GM18867 (cell line): ENCODE results near the gene AP1S1.

Experiments used
- ATAC-seq: cut with Tn5 transposase; IDR thresholded peaks from one replicate; pipeline ENCODE4 v1.9.1; 2021; ENCODE audit warnings: mild to moderate bottlenecking, moderate library complexity; ENCODE audit not compliant: unreplicated experiment

The AP1S1 gene

DNA sequence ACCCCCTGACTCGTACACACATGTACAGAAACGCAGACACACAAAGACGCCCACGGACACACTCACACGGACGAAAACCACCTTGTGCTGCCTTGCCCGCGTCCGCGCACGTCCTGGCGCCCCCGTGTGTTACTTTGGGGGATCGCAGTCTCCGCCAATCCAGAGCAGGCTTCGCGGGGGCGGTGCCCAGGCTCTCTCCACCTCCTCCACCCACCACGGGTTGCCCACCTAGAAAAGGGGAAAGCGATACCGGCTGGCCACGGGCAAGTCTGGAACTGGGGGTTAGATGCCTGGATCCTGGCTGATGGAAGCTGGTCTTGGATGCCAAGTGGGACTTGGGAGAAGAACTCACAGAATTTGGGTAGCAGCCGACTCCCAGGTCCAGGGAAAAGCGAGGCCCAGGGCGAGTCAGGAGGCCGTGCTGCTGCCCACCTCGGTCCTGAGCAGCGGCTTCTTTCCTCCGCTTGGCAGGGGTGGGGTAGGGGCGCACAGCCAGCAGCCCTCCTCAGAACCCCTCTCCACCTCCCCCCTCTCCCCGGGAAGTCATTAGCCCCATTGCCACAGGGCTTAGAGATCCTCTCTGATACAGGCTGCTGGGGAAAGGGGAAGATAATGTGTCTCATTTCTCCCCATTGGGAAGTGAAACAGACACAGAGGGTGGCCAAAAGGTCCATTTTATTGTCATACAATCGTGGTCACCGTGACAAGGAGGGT, 15.7 kb downstream of the AP1S1 start:
- no peak for ATAC-seq

DNA sequence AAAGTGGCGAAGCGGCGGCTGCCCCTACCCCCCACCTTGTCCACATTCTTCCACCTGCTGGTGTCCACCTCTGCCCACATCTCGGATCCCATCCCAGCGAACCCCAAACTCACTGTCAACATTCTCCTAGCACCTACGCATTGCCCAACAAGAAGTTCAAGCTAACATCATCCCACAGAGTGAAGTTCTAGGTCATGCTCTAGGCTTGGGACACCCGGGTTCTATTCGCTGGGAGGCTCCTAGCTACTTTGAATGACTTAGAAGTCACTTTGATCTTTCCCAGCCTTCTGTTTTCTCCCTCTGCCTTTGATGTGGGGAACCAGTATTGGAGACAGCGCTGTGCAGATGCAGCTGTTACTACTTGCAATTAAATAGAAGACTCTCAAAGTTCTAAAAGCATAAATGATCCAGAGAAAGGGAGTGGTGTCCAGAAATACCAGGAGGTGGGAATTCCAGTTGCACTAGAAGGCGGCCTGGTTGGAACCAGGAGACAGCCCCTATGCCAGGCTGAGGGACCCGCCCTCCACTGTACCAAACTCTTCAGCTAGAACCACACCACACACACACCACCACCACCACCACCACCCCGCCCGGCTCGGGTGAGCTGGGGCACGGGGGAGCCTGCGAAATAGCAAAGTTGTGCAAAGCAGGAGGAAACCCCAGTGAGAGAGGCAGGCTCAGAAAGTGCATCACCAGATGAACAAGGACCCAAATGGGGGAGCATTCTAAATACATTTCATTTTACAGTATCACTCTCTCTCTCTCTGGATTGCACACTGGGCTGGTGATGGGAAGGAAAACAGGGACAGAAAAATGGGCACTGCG, 16.6 kb downstream of the AP1S1 start:
- no peak for ATAC-seq

DNA sequence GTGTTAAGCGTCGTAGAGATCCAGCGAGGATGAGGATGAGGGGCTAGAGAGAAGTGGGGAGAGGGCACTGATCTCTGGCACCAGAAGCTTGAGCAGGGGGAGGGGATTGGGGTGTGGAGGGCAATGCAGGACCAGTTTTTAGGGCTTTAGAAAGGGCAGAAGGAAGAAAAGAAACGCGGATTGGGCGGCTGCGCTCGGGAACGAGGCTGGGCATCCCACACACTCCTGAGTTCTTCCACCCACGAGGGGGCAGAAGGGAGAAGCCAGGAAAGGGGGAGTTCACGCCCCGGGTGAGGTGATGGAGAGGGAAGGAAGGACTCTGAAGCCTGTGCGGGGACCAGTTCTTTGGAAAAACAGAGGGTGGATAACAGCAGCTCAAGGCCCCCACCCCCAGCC, 17.2 kb downstream of the AP1S1 start:
- ATAC-seq = no peak

DNA sequence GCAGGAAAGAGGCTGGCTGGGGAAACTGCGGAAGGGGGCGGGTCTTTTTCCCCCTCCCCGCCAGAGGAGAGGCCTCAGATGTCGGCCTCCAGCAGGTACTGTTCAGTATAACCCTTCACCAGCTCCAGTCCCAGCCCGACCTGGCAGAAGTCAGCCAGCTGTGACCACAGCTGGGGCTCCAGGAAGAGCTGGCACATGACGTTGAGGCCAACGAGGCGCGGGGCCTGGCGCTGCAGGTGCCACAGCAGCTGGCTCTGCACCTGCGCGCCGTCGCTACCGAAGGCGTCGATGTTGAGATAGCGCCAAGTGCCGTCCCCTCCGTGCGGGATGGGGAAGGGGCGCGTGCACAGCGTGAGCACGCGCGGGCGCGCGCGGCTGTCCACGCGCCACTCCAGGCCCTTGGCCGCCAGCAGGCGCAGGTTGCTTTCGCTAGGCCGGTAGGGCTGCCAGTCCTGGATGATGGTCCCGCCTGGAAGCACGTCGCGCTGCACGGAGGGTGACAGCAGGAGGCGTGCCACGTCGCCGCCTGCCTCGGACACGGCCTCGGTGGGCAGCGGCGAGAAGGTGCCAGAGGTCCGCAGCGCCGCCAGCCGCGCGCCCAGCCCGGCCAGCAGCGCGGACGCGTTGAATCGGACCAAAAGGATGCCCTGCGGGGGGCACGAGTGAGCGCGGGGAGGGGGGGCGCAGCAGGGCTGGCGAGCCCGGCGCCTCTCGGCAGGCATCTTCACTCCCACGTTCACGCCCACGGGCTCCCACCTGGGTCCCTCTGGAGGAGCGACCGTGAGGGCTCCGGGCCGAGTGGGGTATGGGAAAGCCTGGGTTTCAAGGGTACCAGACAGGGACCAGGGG, 18.0 kb downstream of the AP1S1 start:
- ATAC-seq = no peak

DNA sequence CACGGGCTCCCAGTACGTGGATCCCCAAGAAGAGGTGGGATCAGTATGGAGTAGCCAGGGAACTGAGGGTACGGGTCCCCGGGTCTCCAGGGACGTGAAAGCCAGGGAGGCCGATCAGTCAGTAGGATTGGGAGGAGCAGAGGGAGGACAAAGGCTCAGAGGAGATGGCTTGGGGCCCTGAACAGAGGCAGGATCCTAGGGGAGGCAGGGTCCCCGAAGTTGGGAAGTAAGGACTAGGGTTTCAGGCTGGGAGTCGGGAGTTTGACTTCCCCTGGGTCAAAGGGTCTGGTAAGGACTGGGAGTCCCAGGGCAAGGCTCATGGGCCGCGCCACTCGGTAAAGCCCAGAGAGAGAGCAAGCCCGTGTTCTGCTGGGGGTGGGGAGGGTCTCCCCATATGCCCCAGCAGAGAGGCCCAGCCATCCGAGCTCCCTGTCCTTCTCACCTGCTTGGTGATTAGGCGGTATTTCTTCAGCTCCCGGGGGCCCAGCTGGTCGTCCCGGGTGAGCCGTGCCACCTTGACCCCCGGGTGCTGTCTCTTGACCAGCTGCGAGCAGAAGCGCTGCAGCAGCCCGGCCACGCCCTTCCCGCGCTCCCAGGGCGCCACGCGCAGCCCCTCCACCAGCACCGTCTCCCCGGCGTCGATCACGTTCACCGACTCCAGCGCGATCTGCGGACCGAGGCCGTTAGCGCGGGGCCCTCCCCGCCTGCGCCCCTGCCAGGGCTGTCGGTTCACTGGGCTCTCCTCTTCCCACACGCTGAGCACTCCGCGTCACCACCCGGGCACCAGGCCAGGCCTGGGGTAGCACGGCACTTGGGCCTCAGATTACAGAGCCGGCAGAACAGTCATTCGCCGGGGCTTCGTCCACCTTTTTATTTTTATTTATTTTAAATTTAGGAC, 18.8 kb downstream of the AP1S1 start:
- no peak for ATAC-seq

DNA sequence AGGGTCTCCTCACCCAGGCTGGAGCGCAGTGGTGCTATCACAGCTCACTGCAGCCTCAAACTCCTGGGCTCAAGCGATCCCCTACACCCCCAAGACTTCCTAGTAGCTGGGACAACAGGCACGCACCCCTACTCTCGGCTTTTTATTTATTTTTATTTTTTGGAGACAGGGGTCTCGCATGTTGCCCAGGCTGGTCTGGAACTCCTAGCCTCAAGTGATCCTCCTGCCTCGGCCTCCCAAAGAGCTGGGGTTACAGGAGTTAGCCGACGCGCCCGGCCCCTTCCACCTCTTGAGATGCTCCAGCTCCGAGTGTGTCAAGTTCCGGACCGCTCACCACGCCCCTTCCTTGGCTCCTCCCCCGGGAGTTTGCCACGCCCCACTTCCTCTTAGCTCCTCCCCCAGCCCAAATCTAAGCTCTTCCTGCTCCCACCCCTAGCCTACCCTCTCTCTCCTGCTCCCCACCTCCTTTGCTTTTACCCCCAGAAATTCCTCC, 19.5 kb downstream of the AP1S1 start:
- peak; percentile 38 for ATAC-seq

DNA sequence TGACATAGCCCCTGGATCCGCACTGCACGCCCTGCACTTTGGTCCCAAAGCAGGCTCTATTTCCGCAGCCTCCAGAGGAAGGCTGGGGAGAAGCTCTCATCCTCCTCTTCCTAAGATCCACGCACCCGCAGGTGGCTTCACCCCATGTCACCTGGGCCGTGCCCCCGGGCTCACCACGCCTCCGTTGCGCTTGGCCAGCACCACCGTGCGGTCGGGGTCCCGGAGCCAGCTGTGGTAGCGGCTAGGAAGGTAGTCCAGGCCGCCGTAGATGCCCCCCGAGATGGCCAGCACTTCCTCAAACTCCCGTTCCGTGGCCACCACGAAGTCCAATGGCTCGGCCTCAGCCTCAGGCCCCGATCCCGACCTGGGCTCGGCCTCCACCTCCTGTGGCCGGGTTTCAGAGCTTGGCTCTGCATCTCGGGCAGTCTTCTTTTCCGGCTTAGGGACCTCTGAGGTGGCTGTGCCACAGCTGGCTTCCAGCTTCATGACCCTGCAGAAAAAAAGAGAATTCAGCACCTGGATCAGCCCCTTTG, 20.1 kb downstream of the AP1S1 start:
- ATAC-seq = no peak

DNA sequence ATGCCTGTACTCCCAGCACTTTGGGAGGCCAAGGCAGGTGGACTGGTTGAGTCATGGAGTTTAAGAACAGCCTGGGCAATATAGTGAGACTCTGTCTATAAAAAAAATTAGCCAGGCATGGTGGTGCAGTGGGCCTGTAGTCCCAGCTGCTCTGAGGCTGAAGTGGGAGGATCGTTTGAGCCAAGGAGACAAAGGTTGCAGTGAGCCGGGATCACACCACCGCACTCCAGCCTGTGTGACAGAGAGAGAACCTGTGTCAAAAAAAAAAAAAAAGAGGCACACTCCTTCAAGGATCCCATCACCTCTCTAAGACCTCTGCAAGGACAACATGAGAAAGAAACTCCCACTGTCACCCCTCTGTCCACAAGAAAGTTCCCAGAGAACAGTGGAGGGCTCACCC, 21.4 kb downstream of the AP1S1 start:
- ATAC-seq = no peak

DNA sequence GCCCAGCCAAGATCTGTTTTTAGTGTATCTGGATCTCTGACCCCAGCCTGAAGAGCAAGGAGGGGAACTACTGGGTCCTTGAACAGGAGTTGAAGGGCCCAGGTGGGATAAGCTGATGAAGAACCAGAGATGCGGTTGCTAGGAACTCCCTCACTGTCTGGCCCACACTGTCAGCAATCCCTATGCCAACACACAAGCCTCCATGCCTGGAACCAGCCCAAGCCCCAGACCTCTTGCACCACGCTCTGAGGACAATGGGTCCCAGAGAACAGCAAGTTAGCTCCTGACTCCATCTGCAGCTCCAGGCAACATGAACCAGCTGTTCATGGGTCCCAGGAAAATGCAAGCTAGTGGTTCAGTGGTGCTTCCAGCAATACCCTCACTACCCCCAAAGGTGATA, 23.4 kb downstream of the AP1S1 start:
- no peak for ATAC-seq

DNA sequence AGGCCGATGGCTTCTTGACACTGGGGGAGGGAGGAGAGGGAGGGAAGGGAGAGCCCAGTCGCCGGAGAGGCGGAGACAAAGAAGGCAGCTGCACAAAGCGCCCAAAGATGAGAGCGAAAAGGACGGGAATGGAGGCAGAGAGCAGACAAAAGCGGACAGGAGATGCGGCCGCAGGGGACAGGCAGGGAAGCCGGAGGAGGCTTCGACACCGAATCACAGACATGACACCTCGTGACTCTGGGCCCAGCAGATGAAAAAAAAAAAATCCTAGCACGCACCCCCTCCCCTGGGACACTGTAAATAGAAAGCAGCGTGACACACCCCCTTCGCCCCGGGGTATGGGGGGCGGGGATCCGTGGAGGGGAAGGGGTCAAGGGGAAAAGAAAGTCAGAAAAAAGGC, 24.8 kb downstream of the AP1S1 start:
- no peak for ATAC-seq

DNA sequence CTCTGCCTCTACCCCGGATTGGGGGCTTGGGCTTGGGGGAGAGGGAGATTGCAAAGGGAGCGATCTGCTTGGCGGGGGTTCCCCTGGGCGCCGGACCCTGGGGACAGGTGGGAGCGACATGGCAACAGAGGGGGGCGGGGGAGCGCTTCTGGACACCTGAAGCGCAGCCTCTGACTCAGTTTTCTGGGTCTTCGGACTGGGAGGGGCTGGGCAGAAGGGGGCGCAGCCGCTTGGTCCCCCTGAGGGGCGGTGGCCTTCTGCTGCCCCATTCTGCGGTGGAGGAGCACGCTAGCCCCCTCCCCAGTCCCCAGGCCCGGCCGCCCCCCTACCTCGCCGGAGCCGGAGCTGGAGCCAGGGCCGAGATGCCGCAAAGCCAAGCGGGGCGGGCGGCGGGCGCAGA, 25.4 kb downstream of the AP1S1 start:
- ATAC-seq = no peak

DNA sequence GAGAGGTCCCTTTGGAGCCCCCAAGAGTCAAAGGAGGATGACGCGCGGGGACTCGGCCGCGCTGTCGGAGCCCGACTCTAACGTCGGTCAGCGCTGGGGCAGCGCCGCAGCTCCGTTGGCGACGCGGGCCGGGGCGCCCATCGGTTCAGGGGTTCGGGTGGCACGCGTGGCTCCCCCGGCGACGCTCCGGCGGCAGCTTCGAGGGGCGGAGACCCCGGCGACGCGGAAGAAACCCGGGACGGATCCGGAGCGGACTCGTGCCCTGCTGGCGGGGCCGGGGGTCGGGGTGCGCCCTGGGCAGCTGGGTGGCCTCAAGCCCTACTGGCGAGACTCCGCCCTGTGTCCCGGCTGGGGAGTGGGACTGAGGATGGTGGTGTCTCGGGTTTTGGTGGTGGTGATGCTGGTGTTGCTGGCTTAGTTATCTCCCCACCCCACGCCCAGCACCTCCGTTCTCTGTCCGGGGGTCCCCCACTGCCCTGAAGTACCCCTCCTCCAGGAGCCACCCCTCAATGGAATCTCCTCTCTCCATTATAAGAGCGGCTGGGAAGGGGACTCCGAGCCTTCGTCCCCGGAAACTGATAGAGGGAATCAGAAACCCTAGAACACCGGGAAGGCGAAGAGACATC, 26.0 kb downstream of the AP1S1 start, which contains the start of gene NAT16:
TSS of gene NAT16 (minus strand) at position 164 of the 626 bp plus-strand sequence. CDS start 5,486 bp downstream, outside the sequence.
- no peak for ATAC-seq

DNA sequence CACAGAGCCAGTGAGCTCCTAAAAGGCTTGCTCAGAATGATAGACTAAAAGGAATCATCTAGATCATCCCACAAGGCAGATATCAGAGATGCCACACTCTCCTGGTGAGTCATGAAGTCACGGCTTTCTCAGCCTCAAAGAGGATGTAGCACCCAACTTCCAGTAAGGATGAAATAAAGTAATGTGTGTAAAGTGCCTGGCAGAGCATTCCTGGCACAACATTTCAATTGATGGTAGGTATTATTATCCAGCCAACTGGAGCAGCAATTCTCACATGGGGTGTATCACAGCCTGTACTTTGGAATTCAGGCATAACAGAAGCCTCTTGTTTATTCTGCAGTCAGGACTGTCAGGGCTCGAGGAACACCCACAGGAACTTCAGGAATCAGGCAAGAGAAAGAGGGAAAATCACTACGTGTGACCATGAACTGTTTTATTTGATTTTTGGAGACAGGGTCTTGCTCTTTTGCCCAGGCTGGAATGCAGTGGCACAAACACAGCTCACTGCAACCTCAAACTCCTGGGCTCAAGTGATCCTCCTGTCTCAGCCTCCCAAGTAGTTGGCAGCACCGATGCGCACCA, 31.1 kb downstream of the AP1S1 start:
- ATAC-seq = no peak

DNA sequence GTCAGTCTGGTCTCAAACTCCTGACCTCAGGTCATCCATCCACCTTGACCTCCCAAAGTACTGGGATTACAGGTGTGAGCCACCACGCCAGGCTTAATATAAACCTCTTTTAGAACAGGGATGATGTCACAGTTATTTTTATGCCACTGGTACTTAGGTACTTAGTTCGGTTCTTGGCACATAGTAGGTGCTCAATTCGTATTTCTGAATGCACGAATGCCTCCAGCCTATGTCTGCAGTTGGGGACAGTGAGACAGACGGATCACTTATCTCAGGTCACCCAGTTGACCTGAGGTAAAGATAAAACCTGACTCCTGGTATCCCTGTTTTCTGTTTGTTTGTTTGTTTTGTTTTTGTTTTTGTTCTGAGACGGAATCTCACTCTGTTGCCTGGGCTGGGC, 31.9 kb downstream of the AP1S1 start:
- no peak for ATAC-seq

DNA sequence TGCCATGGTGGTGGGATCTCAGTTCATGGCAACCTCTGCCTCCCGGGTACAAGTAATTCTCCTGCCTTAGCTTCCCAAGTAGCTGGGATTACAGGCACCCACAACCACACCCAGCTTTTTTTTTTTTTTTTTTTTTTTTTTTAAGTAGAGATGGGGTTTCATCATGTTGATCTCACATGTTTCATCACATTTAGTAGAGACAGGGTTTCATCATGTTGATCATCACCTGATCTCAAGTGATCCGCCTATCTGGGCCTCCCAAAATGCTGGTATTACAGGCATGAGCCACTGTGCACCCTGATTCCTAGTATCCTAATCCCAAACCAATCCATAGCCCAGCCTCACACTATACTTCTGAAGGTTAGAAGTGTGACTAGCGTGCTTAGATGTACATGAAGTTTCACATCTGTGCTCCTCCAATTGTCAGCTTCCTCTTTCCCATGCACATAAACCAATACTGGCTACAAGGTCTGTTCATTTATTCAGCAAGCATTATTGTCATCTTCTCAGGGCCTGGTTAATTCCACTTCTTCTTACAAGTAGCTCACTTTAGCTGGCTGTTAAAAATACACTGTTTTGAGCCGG, 32.7 kb downstream of the AP1S1 start:
- no peak for ATAC-seq

DNA sequence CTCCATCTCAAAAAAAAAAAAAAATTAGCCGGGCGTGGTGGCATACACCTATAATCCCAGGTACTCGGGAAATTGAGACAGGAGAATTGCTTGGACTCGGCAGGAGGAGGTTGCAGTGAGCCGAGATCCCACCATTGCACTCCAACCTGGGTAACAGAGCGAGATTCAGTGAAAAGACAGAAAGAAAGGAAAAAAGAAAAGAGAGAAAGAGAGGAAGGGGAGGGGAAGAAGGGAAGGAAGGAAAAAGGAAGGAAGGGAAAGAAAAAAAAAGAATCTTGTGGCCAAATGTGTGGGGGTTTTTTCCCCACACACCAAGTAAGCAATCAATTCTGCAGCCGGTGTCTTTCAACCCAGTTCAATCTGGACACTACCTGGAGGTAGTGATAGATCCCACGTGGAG, 34.8 kb downstream of the AP1S1 start:
- ATAC-seq = no peak

DNA sequence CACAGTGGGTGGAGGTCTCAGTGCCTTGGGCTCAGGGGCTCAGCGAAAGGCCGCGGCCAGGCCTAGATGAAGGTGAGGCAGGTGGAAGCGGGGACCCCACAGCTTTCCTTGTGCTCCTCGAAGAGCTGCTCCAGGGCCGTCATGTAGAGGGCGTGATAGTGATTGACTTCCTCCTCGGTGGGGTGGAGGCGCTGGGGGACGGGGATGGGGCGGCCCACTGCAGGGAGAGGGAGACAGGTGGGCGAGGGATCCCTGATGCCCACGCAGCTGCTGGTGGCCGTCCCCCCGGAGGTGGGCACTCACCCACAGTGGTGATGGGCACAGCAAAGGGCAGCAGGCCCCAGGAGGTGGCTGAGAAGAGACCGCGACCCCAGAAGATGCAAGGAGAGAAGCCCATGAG, 41.6 kb downstream of the AP1S1 start:
- no peak for ATAC-seq

DNA sequence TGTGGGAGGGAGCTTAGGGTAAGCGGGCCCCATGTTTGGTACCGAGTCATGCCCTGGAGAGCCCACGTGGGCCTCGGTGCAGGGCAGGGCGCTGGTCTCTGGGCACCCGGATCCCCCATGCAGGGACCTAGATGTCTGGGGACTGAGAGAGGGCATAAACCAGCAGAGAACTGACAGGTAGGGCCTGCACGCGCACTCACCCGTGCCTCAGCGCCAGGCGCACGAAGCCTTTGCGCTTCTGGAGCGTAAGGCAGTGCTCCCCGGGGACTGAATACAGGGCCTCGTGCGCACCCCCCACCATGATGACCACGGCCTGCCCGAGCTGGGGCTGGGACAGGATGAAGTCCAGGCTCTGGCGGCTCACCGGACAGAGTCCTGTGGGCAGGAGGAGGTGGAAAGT, 43.7 kb downstream of the AP1S1 start:
- ATAC-seq = no peak

DNA sequence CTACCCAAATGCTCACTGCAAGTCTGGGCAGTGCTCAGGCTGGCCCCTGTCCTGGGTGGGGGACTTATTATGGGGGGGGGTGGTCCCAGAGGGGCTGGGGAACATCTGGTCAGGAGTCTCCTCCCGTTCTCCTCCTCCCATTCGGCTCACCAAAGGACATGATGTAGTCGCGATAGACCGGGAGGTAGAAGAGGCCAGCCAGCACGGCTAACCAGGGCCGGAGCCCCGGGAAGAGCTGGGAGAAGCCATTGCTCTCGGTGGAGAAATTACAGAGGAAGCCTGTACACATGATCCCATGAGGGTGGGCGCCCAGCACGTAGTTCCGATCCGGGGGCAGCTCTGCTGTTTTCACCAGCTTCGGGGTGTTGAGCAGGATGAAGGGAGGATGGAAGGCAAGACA, 44.2 kb downstream of the AP1S1 start:
- ATAC-seq = no peak
